DND-41 (cell line): ENCODE results near the gene GRIK4.

Source experiments
- ATAC-seq: fragments of 200-7000 bp; cut with Tn5 transposase; 3 replicates; pipeline ENCODE4 v1.9.1; 2021; ENCODE audit warnings: low read depth; ENCODE audit not compliant: insufficient read depth
- DNase-seq: peaks from one replicate; pipeline ENCODE4 v3.0.0-alpha.2; 2020
- H2AFZ ChIP-seq: 2 replicates; pipeline ENCODE4 v1.6.0; 2012; ENCODE audit warnings: low read depth, low read length
- H3K27ac ChIP-seq: 2 replicates; pipeline ENCODE4 v1.5.1; 2012; ENCODE audit warnings: low read length, inconsistent platforms
- H3K27me3 ChIP-seq: fragments of 200-600 bp; sonication (generic); 2 replicates; pipeline ENCODE4 v1.6.0; 2012; ENCODE audit warnings: low read length, mild to moderate bottlenecking, inconsistent platforms; ENCODE audit not compliant: insufficient read depth, poor library complexity
- H3K36me3 ChIP-seq: 2 replicates; pipeline ENCODE4 v1.5.1; 2012; ENCODE audit warnings: low read length, inconsistent platforms; ENCODE audit not compliant: insufficient read depth
- H3K4me1 ChIP-seq: 2 replicates; pipeline ENCODE4 v1.5.1; 2012; ENCODE audit warnings: mild to moderate bottlenecking, low read length; ENCODE audit not compliant: insufficient read depth
- H3K4me2 ChIP-seq: 2 replicates; pipeline ENCODE4 v1.6.0; 2012; ENCODE audit warnings: mild to moderate bottlenecking, moderate library complexity, low read length, inconsistent platforms; ENCODE audit not compliant: insufficient read depth
- H3K4me3 ChIP-seq, 2 experiments: fragments of 200-600 bp in 1 of 2; shearing (Covaris generic) in 1 of 2; 2 replicates each; pipeline ENCODE4 v1.5.1; 2012 to 2016; ENCODE audit warnings: inconsistent platforms in 2 of 2, low read length in 2 of 2, mild to moderate bottlenecking in 2 of 2, low read depth in 1 of 2, moderate library complexity in 1 of 2
- H3K79me2 ChIP-seq: 2 replicates; pipeline ENCODE4 v1.6.0; 2012; ENCODE audit warnings: low read length, inconsistent platforms; ENCODE audit not compliant: insufficient read depth
- H3K9ac ChIP-seq: 2 replicates; pipeline ENCODE4 v1.6.0; 2012; ENCODE audit warnings: low read depth, mild to moderate bottlenecking, inconsistent platforms, low read length, moderate library complexity
- H3K9me3 ChIP-seq: 2 replicates; pipeline ENCODE4 v1.5.1; 2012; ENCODE audit warnings: low read length, moderate library complexity, mild to moderate bottlenecking, inconsistent platforms; ENCODE audit not compliant: insufficient read depth, severe bottlenecking
- H4K20me1 ChIP-seq: 2 replicates; pipeline ENCODE4 v1.6.0; 2012; ENCODE audit warnings: low read length; ENCODE audit not compliant: insufficient read depth
- CTCF ChIP-seq: IDR thresholded peaks from 2 replicates; pipeline ENCODE4 v1.5.1; 2012; ENCODE audit warnings: borderline replicate concordance, low read length, moderate library complexity, mild to moderate bottlenecking; ENCODE audit not compliant: poor library complexity, severe bottlenecking; ENCODE audit errors: extremely low read depth
- EZH2 ChIP-seq: IDR thresholded peaks from 3 replicates; pipeline ENCODE4 v1.6.1; 2012; ENCODE audit warnings: borderline replicate concordance, low read depth, mild to moderate bottlenecking, moderate library complexity, low read length, inconsistent platforms; ENCODE audit not compliant: severe bottlenecking

Gene GRIK4

GRCh38 chr11:120919566-120919965 is 408.0 kb downstream of the GRIK4 start:
- no peak overlapping the region for H3K4me2 ChIP-seq
- H3K9ac ChIP-seq, result no peak overlapping the region
- DNase-seq (no peak), ATAC-seq (no peak)
- H3K4me1 ChIP-seq, result no peaks in the 10 kb centered on the region
- no peaks in the 10 kb centered on the region for H3K36me3 ChIP-seq
- no peaks in the 10 kb centered on the region for H4K20me1 ChIP-seq
- peaks cover 15% of the 10 kb centered on the region for H3K27me3 ChIP-seq
- no peaks in the 10 kb centered on the region for H3K79me2 ChIP-seq
- H2AFZ ChIP-seq, result no peak overlapping the region
- H3K27ac ChIP-seq, result no peak overlapping the region
- H3K4me3 ChIP-seq, result no peak overlapping the region
- TF ChIP-seq EZH2, result no peak
- no peak for TF ChIP-seq CTCF
- H3K9me3 ChIP-seq, result no peaks in the 10 kb centered on the region

- Histone ChIP-seq H3K4me3 (no peak overlapping the region), H3K27me3 (peaks cover 10% of the 10 kb centered on the region), H3K9ac (no peak overlapping the region), H3K4me1 (no peaks in the 10 kb centered on the region), H4K20me1 (no peaks in the 10 kb centered on the region), H2AFZ (no peak overlapping the region), H3K9me3 (no peaks in the 10 kb centered on the region), H3K4me2 (no peak overlapping the region), H3K36me3 (no peaks in the 10 kb centered on the region), H3K27ac (no peak overlapping the region), H3K79me2 (no peaks in the 10 kb centered on the region)
- TF ChIP-seq CTCF (no peak), EZH2 (no peak)
- ATAC-seq (no peak), DNase-seq (no peak)
These were observed 412.4 kb downstream of the GRIK4 start for GRCh38 chr11:120923866-120924508.

DNA sequence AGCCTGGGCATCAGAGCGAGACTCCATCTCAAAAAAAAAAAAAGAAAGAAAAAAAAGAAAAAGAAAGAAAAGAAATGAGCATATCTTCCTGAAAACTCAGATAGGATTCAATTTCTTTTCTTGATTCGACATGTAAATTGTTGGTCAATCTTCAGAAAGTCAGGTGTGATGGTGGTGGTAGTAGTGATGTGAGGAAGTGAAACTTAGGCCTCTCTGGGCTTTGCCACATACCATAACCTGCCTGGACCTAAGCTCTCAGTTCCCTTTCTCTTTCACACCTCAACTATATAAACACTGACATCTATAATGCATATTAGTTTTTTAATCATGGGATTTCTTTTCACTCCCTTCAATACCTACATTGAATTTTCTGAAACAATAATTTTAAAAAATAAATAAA is 414.4 kb downstream of the GRIK4 start:
- TF ChIP-seq CTCF, result no peak
- TF ChIP-seq EZH2, result no peak
- H3K79me2 ChIP-seq, result no peaks in the 10 kb centered on the region
- no peak overlapping the region for H3K27ac ChIP-seq
- no peak overlapping the region for H3K4me3 ChIP-seq
- no peaks in the 10 kb centered on the region for H3K36me3 ChIP-seq
- H4K20me1 ChIP-seq, result no peaks in the 10 kb centered on the region
- ATAC-seq (no peak), DNase-seq (no peak)
- no peak overlapping the region for H3K4me2 ChIP-seq
- no peaks in the 10 kb centered on the region for H3K4me1 ChIP-seq
- peaks cover 5% of the 10 kb centered on the region for H3K27me3 ChIP-seq
- no peaks in the 10 kb centered on the region for H3K9me3 ChIP-seq
- no peak overlapping the region for H2AFZ ChIP-seq
- H3K9ac ChIP-seq, result no peak overlapping the region

DNA sequence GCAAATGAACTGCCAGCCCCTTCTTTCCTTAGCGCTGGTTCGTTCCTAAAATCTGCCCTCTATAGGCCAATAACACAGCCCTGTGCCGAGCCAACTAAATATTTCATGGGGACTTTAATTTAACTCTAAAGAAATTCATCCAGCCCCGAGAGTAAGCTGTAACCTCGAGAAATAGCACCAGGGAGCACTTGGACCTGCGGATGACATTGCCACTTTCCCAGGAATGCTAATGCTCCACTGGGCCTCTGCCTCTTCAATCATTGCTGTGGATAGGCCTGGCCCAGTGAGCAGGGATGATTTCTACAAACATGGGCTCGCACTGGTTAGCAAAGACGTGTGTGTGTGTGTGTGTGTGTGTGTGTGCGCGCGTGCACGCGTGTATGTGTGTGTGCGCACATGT is 417.1 kb downstream of the GRIK4 start:
- no peaks in the 10 kb centered on the region for H3K9me3 ChIP-seq
- no peak overlapping the region for H3K4me3 ChIP-seq
- no peaks in the 10 kb centered on the region for H3K36me3 ChIP-seq
- no peak overlapping the region for H3K27ac ChIP-seq
- no peaks in the 10 kb centered on the region for H4K20me1 ChIP-seq
- no peak for TF ChIP-seq CTCF
- no peak for TF ChIP-seq EZH2
- no peak overlapping the region for H3K4me2 ChIP-seq
- H3K79me2 ChIP-seq, result no peaks in the 10 kb centered on the region
- H2AFZ ChIP-seq, result no peak overlapping the region
- H3K9ac ChIP-seq, result no peak overlapping the region
- H3K27me3 ChIP-seq, result no peaks in the 10 kb centered on the region
- no peaks in the 10 kb centered on the region for H3K4me1 ChIP-seq
- ATAC-seq (no peak), DNase-seq (no peak)
